Left ventricle myocardium superior (tissue), 1 donor: Measurements from ENCODE around the gene TRMT1. TPM values are rescaled to one million over a fixed set of nuclear protein-coding genes. Genes with fewer than 3 reads are reported as not detected.

ENCODE experiments used
- ATAC-seq: fragments of 200-7000 bp; cut with Tn5 transposase; one replicate; pipeline ENCODE4 v1.9.1; 2020; ENCODE audit warnings: mild to moderate bottlenecking, moderate library complexity
- DNase-seq: peaks from one replicate; pipeline ENCODE4 v3.0.0-alpha.2; 2020
- intact Hi-C: fragments of 100-400 bp; cut with micrococcal nuclease; formaldehyde crosslinking; loops from one replicate; pipeline ENCODE4 v1.11.0; 2022
- total RNA-seq: library from RNA; stranded (reverse); fragmentation: NEBNext Ultra II Directional; extraction: Animal tissue kit (Norgen Biotek cat#: 25700); gene quantifications from one replicate; pipeline ENCODE4 v1.2.1, GENCODE V29; 2021
- donor health status: DM: no; HTN: yes; CAD: no; lungs with severe emphysema.

TRMT1 gene
- total RNA-seq, 1 donor from 2014 or later, result 22.4 TPM

- ATAC-seq, result peak; percentile 54
- peak; percentile 76 for DNase-seq
- intact Hi-C loops, result no loop called here
Observed at GRCh38 chr19:13079542-13079986, 37.0 kb downstream of the TRMT1 start.

- ATAC-seq (peak; percentile 55), DNase-seq (peak; percentile 73)
- intact Hi-C loops, result no loop called here
Observed at GRCh38 chr19:13078897-13079541, 37.5 kb downstream of the TRMT1 start.

- intact Hi-C loops, result no loop called here
- DNase-seq (no peak), ATAC-seq (no peak)
Observed at GRCh38 chr19:13078381-13078780, 38.2 kb downstream of the TRMT1 start.

- ATAC-seq (peak; percentile 11), DNase-seq (no peak)
- intact Hi-C loops, result no loop called here
Observed at GRCh38 chr19:13077240-13077639, 39.3 kb downstream of the TRMT1 start.

- intact Hi-C loops, result no loop called here
Observed at GRCh38 chr19:13076787-13077186, 39.8 kb downstream of the TRMT1 start.

GRCh38 chr19:13076320-13076719, 40.2 kb downstream of the TRMT1 start:
- ATAC-seq, result no peak
- intact Hi-C loops, result no loop called here
- DNase-seq, result no peak

More at GRCh38 chr19:13076787-13077186, 39.8 kb downstream of the TRMT1 start:
- ATAC-seq (peak; percentile 8), DNase-seq (no peak)

GRCh38 chr19:13074378-13074777, 42.2 kb downstream of the TRMT1 start:
- ATAC-seq, result no peak
- no peak for DNase-seq
- intact Hi-C loops, result no loop called here

GRCh38 chr19:13073263-13073662, 43.3 kb downstream of the TRMT1 start:
- intact Hi-C loops, result no loop called here
- ATAC-seq, result no peak

GRCh38 chr19:13072188-13072908, 44.2 kb downstream of the TRMT1 start:
- ATAC-seq (peak; percentile 6), DNase-seq (no peak)
- intact Hi-C loops, result no loop called here

More at GRCh38 chr19:13073263-13073662, 43.3 kb downstream of the TRMT1 start:
- no peak for DNase-seq

GRCh38 chr19:13071444-13072187, 44.9 kb downstream of the TRMT1 start:
- intact Hi-C loops, result no loop called here
- DNase-seq, result no peak
- no peak for ATAC-seq

GRCh38 chr19:13070425-13071140, 46.0 kb downstream of the TRMT1 start:
- ATAC-seq (no peak), DNase-seq (no peak)
- intact Hi-C loops, result no loop called here

GRCh38 chr19:13069415-13070359, 46.9 kb downstream of the TRMT1 start:
- ATAC-seq, result no peak
- intact Hi-C loops, result no loop called here
- DNase-seq, result no peak

GRCh38 chr19:13068085-13068846, 48.3 kb downstream of the TRMT1 start:
- intact Hi-C loops, result no loop called here
- ATAC-seq, result peak; percentile 30
- no peak for DNase-seq

GRCh38 chr19:13066933-13067807, 49.4 kb downstream of the TRMT1 start:
- intact Hi-C loops, result no loop called here
- DNase-seq (no peak), ATAC-seq (no peak)

- intact Hi-C loops, result no loop called here
- ATAC-seq, result no peak
- DNase-seq, result no peak
Observed at GRCh38 chr19:13066226-13066625, 50.3 kb downstream of the TRMT1 start.

GRCh38 chr19:13064092-13064489, 52.4 kb downstream of the TRMT1 start:
- intact Hi-C loops, result no loop called here
- DNase-seq (peak; percentile 82), ATAC-seq (peak; percentile 63)
